Dermis microvascular lymphatic vessel endothelial cell (primary cell): Measurements from ENCODE around the gene NT5C3A. TPM values are rescaled to one million over a fixed set of nuclear protein-coding genes. Genes with fewer than 3 reads are reported as not detected.
"Not testable (repeated sequence)": the region's sequence is repeated elsewhere in the genome, so short reads cannot be mapped to it uniquely, and the experiment has no call there.

ENCODE experiments used
- DNase-seq, 2 donors: peaks; one replicate each; pipeline versions ENCODE4 v3.0.0 to v3.0.0-alpha.2; 2010; ENCODE audit warnings: low read depth in 2 of 2
- total RNA-seq: library from RNA; depleted of rRNA; stranded (reverse); fragments of >200 nt; gene quantifications from 2 replicates; pipeline ENCODE4 v1.2.1, GENCODE V29; 2014

NT5C3A gene
- total RNA-seq, 1 donor from 2014 or later, result 17.8 TPM

GRCh38 chr7:33041631-33042428 lies 20.7 kb downstream of the NT5C3A start:
- DNase-seq, result no peak

DNA sequence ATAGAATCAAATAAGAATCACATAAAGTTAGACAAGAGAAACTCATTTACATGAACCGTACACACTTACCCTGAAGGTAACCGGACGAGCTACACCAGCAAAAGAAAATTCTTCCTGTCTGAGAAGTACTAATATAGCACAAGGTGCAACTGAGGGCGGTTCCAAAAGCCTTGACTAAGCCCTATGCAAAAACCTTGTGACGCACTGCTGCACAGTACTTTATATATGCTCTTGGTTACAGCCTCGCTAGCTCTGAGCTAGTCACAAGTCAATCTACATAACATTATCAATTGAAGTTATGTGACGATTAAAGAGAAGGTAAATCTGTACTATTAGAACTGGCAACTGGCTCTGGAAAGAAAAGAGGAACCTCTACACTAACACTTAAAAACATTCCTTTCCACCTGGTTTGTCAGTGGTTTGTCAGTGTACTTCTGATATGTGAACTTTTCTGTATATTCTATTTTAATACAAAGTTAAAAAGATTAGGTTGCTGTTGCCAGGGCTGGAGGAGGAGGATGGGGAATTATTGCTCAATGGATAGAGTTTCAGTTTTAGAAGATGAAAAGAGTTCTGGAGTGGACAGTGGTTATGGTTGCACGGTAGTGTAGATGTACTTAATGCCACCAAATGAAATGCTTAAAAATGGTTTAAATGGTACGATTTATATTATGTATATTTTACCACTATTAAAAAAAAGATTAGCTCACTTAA lies 21.6 kb downstream of the NT5C3A start:
- DNase-seq, result peak in 1 of 2 donors; percentile 23

- peak in 1 of 2 donors; percentile 10 for DNase-seq
Observed at GRCh38 chr7:33039903-33040292, 22.7 kb downstream of the NT5C3A start.

DNA sequence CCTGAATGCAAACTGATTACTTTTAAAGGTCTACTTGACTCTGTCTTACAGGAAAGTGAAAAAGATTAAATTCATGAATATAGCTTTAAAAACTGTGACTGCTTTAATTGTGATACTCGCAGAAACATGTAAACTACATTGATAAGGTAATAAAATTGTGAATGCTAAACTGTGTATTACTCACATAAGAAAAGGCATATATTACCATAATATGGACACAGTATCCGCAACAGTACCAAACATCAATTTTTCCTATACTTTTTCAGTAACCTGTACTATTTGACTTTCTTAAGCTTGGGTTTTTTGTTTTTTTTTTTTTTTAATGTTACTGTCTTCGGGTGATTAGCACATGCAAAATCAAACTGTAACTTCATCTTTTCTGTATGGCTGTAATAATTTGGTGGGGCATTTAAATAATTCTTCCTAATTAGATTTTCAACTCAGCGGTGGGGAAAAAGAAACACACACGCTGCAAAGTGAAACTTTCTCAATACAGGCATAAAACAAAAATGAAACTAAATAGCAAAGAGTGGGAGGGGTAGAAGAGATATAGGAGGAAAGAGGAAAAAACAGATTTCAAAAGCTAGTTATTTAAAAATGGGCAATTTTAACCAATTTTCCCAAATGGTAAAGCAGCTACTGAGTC lies 23.2 kb downstream of the NT5C3A start:
- peak in 1 of 2 donors; percentile 23 for DNase-seq

DNA sequence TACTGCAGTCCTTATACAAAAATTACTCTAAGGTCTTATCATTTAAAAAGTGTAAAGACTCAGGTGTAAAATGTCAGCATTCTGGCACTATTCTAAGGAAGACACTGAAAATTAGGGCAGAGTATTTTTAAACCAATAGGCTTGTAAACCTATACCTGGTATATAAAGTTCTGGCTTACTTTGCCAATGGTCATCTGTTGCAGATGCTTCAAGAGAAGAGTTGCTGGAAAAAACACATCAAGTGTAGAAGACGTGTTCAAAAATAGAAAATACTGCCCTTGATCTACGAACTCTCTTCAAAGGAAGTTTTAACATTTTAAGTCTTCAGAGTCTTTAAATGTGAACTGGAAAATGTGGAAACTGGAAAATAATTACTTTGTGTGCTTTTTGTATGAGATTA lies 23.9 kb downstream of the NT5C3A start:
- DNase-seq, result no peak

GRCh38 chr7:33035776-33036175 lies 26.8 kb downstream of the NT5C3A start:
- DNase-seq, result no peak

DNA sequence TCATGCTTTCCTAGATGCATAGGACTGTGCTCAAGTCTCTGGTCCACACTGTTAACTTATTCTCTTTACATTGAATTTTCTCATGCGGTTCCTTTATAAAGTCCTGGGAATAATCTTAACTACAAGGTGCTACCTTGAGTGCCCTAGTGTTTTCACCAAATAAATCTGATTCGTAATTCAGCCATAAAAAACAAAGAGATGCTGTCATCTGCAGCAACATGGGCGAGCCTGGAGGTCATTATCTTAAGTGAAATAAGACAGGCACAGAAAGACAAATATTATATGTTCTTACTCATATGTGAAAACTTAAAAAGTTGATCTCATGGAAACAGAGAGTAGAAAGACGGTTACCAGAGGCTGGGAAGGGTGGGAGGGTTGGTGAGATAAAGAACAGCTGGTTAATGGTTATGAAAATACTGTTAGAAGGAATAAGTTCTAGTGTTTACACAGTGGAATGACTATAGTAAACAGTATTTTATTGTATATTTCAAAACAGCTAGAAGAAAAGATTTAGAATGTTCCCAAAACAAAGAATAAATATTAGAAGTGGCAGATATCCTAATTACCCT lies 38.3 kb downstream of the NT5C3A start:
- no peak for DNase-seq

DNA sequence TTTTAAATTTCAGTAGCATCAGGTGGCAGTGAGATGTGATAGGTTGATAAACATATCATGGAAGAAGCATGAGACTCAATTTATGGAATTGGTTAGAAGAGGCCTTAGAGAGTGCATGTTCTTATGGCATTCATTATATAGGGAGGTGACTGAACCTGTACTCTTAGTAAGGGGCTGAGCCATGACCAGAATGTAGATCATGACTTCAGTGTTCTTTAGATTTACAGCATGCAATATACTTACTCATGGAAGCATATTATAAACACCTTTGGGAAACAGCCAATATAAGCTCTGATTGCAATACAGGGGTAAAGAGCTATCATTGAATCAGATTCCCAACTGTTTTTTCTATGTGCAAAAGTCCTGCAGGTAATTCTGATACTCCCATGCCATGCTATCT lies 50.2 kb downstream of the NT5C3A start:
- no peak for DNase-seq

- no peak for DNase-seq
Observed at GRCh38 chr7:33009734-33010133, 52.8 kb downstream of the NT5C3A start.

GRCh38 chr7:33005690-33006089 lies 56.9 kb downstream of the NT5C3A start:
- DNase-seq, result not testable (repeated sequence)

GRCh38 chr7:33005193-33005592 lies 57.4 kb downstream of the NT5C3A start:
- DNase-seq, result not testable (repeated sequence)

DNA sequence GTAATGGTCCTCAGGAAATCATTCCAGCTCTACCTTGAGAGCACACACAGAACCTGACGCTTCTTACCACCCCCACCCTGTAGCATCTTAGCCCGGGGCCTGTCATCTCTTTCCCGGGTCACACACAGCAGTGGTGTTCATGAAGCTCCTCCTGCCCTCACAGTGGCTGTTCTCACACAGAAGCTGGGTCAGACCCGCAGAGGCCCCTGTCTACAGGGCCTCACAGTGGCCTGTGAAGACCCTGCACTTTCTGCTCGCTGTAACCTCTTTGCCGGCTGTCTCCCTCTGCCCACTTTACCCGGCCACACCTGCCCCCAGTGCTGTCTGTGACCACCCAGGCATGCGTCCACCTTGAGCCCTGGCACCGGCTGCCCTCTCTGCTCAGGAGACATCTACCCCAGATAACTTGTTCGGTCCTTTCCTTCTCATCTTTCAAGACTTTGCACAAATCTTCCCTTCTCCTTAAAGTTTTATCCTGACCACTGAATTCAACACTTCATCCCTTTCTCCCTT lies 58.4 kb downstream of the NT5C3A start:
- not testable (repeated sequence) for DNase-seq

DNA sequence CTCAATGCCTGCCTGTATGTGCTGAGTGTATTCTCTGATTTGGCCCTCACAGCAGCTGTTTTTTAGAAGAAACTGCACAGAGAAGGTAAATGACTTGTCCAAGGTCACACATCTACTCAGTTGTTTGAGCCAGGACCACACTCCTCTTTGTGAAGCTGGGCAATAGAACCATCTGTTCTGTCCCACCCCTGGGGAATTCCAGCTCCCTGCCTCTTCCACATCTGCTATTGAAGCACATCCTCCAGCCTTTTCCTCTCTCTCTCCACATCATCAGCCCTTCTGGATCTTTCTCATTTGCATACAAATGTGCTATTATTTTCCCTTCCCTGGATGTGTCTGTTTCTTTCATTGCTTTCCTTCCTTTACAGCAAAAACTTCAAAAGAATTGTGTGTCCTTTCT lies 59.5 kb downstream of the NT5C3A start:
- peak; percentile 48 to 70 for DNase-seq

GRCh38 chr7:32999380-32999779 lies 63.2 kb downstream of the NT5C3A start:
- DNase-seq, result peak in 1 of 2 donors; percentile 73

DNA sequence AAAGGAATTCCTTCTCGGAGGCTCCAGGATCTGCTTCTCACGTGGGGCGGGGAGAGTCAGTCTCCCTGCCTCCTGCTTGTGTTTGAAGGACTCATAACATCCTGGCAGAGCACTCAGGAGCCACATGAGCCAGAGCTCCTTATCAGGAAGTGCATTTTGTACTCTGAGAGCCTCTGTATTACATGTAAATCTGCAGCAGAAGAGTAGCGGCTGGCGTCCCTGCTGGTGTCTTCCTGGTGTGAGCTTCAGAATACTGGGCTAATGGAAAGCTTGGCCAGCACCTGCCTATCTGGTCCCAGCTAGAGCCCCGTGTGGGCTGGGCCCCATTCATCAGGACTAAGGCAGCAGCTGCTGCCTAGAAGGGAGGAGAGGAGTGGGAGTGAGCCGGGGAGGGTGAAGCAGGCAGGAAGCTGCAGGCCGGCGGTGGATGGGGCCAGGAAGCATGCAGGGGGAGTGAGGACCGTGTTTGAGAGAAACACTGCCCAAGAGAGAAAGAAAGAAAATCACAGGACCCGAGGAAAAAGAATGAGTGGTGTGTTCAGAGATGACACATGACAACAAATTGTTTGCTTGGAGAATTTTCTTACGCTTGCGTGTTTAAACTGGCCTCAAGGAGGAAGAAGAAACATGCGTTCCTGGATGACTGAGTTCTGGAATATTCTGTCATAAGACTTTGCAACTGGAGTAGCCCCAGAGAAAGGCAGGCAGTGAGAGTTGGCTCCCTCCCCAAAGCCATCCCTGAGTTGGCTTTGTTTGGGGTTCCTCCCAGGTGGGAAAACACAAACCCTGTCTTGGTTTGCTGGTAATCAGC lies 64.0 kb downstream of the NT5C3A start:
- DNase-seq, result peak; percentile 17 to 87

DNA sequence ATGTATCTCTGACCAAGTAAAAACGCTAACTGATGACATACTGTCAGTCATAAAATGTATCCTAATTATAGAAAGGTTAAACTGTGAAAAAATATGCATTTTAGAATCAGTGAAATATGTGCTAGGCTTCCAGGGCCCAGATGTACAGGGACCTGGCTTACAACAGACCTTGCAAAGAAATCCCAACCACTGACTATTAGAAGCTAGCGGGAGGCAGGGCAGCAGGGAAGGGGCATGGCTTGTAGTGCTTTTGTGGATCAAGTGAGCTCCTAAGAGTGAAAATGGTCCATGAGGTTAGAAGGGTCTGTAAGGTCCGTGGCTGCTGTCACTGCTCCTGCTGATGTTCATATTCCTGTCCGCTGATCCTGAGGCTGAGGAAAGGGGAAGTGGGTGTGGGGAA lies 64.6 kb downstream of the NT5C3A start:
- DNase-seq, result not testable (repeated sequence)

GRCh38 chr7:32992750-32993149 lies 69.8 kb downstream of the NT5C3A start:
- DNase-seq, result peak in 1 of 2 donors; percentile 64

DNA sequence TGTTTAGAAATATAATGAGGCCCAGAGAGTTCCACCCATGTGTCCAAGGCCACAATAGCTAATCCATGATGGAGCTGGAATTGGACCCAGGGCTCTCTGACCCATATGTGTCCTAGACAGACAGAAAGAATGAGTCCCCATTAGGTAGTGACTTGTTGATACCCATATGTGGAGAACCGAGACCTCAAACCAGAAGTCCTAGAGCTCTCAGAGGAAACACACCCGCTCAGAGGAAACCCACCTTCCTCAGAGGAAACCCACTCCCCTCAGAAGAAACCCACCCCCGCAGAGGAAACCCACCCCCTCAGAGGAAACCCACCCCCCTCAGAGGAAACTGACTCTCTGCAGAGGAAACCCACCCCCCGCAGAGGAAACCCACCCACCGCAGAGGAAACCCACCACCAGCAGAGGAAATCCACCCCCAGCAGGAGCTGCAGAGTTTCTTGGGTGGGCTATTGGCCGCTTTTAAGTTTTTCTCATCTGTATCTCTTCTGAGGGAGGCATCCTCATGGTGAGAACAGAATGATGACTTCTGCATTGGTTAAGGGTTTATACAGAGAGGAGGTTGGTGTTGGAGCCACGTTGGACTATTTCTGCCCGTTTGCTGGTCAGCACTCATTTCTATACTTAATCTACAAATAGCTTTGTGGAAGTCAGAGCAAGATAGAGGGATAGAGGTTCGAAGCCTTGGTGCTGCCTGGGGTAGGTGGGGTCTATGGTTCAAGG lies 70.4 kb downstream of the NT5C3A start:
- DNase-seq, result not testable (repeated sequence)

- DNase-seq, result not testable (repeated sequence)
Observed at GRCh38 chr7:32991068-32991585, 71.4 kb downstream of the NT5C3A start.

DNA sequence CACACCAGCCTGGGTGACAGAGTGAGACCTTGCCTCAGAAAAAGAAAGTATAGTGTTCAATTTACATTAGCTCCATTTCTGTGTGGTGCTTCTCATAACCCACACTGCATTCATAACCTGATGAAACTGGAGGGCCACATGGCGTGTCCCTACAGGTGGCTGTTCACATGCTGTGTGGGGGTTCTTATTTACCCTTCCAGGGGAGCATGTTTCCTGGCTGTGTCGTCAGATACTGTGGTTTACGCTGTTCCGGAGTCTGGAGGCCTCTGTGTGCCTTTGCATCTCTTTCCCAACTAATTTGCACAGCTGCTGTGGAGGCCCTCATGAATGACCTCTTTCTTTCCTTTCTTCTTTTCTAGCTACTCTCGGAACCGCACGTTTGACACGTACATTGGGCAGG lies 74.4 kb downstream of the NT5C3A start:
- DNase-seq, result not testable (repeated sequence)
